H54 (cell line): ENCODE results near the gene HDAC4.

Experiments
- DNase-seq: peaks from one replicate; pipeline ENCODE4 v3.0.0; 2011; ENCODE audit warnings: low spot score, mixed read lengths; ENCODE audit not compliant: insufficient read length
- FAIRE-seq: peaks from 3 replicates; lab custom pipeline; 2011; peaks lifted over from hg19 to GRCh38; lab: Jason Lieb, UNC
- POLR2A ChIP-seq: IDR thresholded peaks from 2 replicates; pipeline ENCODE4 v1.6.1; 2011; ENCODE audit warnings: low read depth, mild to moderate bottlenecking, low read length

The HDAC4 gene

DNA sequence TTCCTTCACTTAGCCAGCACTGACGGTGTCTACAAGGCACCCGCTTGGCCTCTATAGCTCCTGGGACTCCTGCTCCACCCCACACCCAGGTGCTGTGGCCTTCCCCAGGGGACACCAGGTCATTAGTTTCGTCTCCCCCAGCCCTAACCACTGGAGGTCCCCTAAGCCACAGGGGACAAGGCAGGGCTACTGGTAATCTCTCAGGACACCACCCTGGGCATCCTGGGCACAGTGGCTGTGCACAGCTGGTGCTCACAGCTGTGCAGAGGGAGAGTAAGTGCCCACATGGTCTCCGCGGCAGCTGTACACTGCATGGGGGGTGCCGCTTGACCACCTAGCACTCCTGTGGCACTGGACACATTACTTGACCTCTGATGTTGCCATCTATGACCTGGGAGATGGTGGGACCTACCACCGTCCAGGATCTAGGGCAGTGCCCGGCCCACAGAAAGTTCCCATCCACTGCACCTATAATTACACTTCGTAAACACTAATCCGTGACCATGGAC lies 134.0 kb downstream of the HDAC4 start:
- FAIRE-seq (no peak), DNase-seq (no peak)
- TF ChIP-seq POLR2A = no peak

DNA sequence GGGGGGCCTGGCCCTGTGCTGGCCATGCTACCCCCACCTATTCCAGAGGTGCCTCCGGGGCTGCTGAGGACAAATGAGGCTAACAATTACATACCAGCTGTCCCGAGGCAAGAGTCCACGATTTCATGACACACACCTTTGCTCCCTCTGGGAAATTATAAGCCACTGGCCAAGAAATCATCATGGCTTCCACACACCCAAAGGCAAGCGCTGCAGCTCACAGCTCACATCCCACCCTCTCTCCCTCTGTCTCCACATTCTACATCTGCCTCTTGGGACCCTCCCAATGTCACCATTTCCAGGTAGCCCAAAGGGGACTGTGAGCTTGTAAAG lies 134.4 kb downstream of the HDAC4 start:
- FAIRE-seq (no peak), DNase-seq (no peak)
- no peak for TF ChIP-seq POLR2A

GRCh38 chr2:239265681-239266433 lies 135.0 kb downstream of the HDAC4 start:
- DNase-seq (no peak), FAIRE-seq (no peak)
- no peak for TF ChIP-seq POLR2A

DNA sequence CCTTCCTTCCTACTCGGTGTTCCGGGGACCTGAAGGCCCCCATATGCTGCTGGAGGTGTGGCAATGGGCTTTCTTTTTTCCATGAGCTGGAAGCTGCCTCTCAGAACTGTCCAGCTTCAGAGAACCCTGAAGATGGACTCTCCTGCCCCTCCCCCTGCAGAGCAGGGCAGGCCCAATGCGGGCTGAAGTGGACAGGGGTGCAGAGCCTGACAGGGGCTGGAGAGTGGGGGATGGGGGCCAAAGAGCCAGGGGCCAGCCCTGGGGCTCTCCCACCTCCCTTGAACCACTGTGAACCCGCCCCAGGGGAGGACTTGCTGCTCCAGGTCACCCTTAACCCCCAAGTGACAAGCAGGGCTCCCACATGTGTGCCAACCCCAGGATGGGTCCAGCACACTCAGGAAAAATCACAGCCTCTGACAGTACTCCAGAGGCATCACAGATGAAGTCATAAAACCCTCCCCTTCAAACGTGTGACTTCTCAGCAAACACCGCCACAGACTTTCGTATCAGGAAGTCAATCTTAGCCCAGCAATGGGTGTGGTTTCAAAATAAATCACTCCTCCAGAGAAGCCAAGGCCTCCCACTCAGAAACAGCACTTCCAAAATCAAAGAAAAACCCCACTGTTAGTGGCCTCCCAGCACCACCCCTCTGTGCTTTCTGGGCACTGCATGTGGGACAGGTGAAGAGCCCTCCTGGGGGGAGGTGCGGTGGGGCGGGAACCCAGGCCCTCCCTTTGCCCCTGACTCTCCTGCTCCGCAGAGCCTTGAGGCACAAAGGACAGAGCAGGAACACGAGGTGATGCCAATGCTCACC lies 135.8 kb downstream of the HDAC4 start:
- peak; percentile 86 for DNase-seq
- peak; percentile 74 for FAIRE-seq
- no peak for TF ChIP-seq POLR2A

DNA sequence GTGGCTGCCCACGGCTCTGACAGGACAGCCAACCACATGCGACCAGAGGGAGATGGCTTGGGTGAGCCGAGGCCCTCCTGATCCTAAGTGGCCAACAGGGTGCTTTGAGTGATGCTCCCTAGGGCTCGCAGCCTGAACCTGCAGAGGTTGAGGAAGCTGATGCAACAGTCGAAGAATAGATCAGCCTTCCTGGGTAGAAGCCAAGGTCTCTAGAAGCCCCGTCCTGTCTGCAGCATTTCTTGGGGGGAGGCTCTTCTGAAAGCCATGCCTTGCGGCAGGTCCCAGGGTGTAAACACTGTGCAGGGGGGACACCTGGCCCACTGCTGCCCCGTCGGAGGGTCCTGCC lies 136.4 kb downstream of the HDAC4 start:
- TF ChIP-seq POLR2A = no peak
- DNase-seq (no peak), FAIRE-seq (no peak)

DNA sequence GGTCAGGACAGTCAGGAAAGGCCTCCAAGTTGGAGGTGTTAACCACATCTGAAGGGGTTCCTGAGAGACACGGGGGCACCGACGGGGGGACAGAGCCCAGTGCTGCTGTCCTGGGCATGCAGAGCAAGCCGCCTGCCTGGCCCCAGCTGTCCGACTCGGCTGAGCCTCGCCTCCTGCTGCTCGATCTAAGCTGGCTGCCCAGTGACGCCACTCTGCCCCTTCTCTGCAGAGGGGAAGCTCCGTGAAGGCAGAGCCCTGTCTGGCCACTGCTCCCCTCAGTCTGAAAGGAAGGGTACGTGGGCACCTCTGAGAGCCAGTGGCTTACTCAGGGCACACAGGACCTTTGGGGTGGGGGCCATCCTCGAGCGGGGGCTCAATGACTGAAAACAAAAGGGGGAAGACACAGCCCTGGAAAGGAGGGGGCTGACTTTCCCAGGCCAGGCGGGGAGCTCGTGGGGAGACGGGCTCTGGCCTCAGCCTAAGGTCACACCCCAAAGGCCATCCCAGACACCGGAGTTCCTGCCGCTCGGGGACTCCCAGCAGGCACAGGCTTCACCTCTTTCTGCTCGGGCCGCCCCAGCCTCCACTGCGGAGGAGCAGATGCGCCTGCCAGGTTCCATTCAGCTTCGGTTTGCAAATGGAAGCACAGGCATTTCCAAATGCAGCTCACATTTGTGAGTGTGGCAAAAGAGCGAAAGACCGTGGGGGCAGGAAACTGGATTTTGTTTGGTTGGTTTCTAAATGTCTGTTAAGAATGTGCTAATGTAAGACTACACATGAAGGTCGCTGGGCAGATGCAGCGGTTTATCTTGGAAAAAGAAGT lies 136.9 kb downstream of the HDAC4 start:
- no peak for FAIRE-seq
- DNase-seq = no peak
- TF ChIP-seq POLR2A = no peak

DNA sequence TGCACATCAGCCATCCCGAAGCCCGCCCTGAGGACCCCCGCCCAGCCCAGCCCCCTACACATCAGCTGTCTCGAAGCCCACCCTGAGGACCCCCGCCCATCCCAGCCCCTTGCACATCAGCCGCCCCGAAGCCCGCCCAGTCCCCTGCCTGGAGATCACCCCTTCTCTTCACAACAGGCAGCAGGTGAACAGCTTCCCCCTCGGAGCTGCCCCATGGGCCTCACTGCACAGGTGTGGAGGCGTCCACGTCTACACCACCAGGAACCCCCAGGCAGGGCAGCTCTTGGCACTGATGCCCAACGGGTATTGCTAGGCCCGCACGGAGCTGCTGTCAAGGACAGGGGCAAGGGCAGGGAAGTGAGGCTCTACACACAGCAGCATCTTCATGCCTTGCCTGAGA lies 137.6 kb downstream of the HDAC4 start:
- no peak for DNase-seq
- FAIRE-seq = no peak
- TF ChIP-seq POLR2A = no peak

GRCh38 chr2:239262484-239263230 lies 138.2 kb downstream of the HDAC4 start:
- no peak for TF ChIP-seq POLR2A
- no peak for DNase-seq
- FAIRE-seq = no peak

DNA sequence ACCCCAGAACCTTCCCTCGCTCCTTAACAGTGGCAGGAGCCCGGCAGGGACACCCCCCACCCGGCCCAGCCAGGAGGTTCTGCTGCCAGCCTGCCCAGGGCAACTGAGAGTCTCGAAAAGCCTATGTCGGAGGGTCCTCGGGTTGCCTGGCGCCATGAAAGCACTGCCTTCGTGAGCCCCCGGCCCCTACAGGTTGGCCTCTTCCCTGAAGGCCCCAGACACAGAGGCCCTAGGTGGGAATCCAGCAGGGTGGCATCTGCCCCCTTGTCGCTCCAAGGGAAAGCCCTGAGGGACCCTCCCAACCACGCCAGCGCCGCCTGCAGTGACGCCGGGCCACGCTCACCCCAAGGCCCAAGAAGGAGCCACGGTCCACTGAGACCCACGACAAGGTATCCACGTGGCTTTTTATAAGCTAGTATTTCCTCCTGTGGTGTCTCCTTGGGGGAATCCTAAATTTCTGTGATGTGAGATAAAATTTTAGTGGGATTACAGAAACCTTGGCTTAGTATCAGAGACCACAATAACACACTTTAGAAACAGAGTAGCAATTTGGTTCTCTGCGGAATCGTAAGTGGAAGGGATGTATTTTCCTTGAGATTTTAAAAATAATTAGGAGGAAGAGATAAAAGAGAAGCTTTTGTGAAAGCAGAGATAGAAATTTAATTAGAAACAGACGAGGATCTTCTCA lies 138.9 kb downstream of the HDAC4 start:
- FAIRE-seq = no peak
- no peak for TF ChIP-seq POLR2A
- no peak for DNase-seq

- FAIRE-seq = no peak
- no peak for DNase-seq
- no peak for TF ChIP-seq POLR2A
Observed at GRCh38 chr2:239261356-239261755, 139.5 kb downstream of the HDAC4 start.

- no peak for FAIRE-seq
Observed at GRCh38 chr2:239260546-239261327, 140.1 kb downstream of the HDAC4 start.

More at GRCh38 chr2:239260546-239261327, 140.1 kb downstream of the HDAC4 start:
- DNase-seq = no peak
- TF ChIP-seq POLR2A = no peak
